Breast epithelium (tissue), 3 donors: Measurements from ENCODE around the gene FCRL4.

ENCODE experiments used
- POLR2A ChIP-seq: fragments of 450-650 bp; IDR thresholded peaks from one replicate; pipeline ENCODE4 v1.6.1; 2016; ENCODE audit warnings: antibody characterized with exemption, mild to moderate bottlenecking, moderate library complexity
- TF ChIP-seq, protein P1 (sequence below), 3 donors: fragments of 450-650 bp; IDR thresholded peaks; one replicate each; pipeline ENCODE4 v1.5.1; 2016 to 2017; ENCODE audit warnings: antibody characterized with exemption in 3 of 3, mild to moderate bottlenecking in 3 of 3, moderate library complexity in 3 of 3

DNA sequence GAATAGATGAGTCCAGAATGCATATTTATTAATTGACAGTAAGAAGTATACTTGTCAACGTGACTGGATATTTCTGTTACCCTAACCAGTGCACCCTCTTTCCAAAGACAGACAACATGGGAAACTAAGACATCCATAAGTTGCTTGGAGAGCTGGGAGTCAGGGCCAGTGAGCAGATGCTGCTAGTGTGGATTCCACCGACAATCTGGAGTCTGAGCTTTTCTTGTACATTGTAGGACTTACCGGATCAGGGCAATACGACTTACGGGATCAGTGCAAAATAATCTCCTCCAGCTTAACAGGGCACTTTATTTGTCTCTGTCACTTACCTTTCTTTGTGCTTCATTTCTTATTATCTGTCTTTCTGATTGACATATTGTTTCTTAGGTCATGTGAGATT lies 24.6 kb upstream of the FCRL4 start:
- TF ChIP-seq, protein P1, sequence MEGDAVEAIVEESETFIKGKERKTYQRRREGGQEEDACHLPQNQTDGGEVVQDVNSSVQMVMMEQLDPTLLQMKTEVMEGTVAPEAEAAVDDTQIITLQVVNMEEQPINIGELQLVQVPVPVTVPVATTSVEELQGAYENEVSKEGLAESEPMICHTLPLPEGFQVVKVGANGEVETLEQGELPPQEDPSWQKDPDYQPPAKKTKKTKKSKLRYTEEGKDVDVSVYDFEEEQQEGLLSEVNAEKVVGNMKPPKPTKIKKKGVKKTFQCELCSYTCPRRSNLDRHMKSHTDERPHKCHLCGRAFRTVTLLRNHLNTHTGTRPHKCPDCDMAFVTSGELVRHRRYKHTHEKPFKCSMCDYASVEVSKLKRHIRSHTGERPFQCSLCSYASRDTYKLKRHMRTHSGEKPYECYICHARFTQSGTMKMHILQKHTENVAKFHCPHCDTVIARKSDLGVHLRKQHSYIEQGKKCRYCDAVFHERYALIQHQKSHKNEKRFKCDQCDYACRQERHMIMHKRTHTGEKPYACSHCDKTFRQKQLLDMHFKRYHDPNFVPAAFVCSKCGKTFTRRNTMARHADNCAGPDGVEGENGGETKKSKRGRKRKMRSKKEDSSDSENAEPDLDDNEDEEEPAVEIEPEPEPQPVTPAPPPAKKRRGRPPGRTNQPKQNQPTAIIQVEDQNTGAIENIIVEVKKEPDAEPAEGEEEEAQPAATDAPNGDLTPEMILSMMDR (IDR thresholded peaks at IDR 0.05): no peak
- TF ChIP-seq POLR2A: no peak
